LNCaP clone FGC (cell line): ENCODE results near the gene AXIN1.
A peak's percentile ranks its signal among the peaks of the same experiment; 100 is the strongest.

ENCODE experiments used
- DNase-seq: peaks from one replicate; pipeline ENCODE4 v3.0.0-alpha.2; 2011; ENCODE audit warnings: low read depth
- H3K4me3 ChIP-seq: 2 replicates; pipeline ENCODE4 v1.5.1; 2011; ENCODE audit warnings: mild to moderate bottlenecking, low read depth, low read length, control low read depth
- TF ChIP-seq, protein P1 (sequence below): IDR thresholded peaks from 2 replicates; pipeline ENCODE4 v1.5.1; 2012; ENCODE audit warnings: mild to moderate bottlenecking; ENCODE audit not compliant: control insufficient read depth, insufficient read depth; ENCODE audit errors: extremely low read depth

AXIN1 gene

DNA sequence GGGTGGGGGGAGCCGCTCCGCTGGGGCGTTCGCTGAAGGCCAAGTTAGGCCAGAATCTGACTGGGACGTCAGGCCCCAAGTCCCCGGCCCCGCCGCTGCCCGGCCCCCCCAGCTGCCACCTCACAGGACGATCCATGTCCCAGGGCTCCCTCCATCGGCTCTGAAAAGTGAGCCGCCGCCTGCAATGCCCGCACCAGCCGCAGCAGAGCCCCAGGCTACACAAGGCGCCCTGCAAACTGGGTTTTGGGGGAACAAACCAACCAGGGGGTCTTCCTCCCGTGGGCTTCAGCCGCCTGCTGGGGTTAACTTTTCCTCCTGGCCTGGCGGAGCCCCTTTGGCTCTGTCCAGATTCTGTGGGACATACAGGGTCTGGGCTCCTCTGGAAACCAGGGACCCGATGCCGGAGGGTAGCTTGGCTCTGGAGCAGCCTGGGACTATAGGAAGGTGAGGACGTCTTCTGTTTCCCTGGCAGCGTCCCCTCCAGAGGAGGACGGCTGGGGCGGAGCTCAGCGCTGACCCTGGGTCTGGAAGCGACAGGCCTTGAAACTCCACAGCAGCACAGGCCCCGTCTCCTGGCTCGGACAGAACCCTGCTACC lies 45.3 kb upstream of the AXIN1 start:
- no peak for DNase-seq
- TF ChIP-seq, protein P1, sequence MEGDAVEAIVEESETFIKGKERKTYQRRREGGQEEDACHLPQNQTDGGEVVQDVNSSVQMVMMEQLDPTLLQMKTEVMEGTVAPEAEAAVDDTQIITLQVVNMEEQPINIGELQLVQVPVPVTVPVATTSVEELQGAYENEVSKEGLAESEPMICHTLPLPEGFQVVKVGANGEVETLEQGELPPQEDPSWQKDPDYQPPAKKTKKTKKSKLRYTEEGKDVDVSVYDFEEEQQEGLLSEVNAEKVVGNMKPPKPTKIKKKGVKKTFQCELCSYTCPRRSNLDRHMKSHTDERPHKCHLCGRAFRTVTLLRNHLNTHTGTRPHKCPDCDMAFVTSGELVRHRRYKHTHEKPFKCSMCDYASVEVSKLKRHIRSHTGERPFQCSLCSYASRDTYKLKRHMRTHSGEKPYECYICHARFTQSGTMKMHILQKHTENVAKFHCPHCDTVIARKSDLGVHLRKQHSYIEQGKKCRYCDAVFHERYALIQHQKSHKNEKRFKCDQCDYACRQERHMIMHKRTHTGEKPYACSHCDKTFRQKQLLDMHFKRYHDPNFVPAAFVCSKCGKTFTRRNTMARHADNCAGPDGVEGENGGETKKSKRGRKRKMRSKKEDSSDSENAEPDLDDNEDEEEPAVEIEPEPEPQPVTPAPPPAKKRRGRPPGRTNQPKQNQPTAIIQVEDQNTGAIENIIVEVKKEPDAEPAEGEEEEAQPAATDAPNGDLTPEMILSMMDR, result no peak
- no peak overlapping the region for H3K4me3 ChIP-seq

GRCh38 chr16:397135-397661 lies 44.7 kb upstream of the AXIN1 start, which contains the start of gene NME4:
Gene NME4, plus strand, starts transcription at chr16:397199. Its CDS starts 24 bp downstream, at chr16:397223.
- no peak for DNase-seq
- TF ChIP-seq, protein P1, result no peak

GRCh38 chr16:396605-397004 lies 44.1 kb upstream of the AXIN1 start:
- DNase-seq, result no peak
- H3K4me3 ChIP-seq, result no peak overlapping the region
- TF ChIP-seq, protein P1, result no peak

More at GRCh38 chr16:397135-397661, 44.7 kb upstream of the AXIN1 start, which contains the start of gene NME4:
- H3K4me3 ChIP-seq, result no peak within 1 kb of the TSS

- TF ChIP-seq, protein P1, result no peak
- no peak overlapping the region for H3K4me3 ChIP-seq
- DNase-seq, result no peak
These were observed 43.7 kb upstream of the AXIN1 start for GRCh38 chr16:396199-396598.

DNA sequence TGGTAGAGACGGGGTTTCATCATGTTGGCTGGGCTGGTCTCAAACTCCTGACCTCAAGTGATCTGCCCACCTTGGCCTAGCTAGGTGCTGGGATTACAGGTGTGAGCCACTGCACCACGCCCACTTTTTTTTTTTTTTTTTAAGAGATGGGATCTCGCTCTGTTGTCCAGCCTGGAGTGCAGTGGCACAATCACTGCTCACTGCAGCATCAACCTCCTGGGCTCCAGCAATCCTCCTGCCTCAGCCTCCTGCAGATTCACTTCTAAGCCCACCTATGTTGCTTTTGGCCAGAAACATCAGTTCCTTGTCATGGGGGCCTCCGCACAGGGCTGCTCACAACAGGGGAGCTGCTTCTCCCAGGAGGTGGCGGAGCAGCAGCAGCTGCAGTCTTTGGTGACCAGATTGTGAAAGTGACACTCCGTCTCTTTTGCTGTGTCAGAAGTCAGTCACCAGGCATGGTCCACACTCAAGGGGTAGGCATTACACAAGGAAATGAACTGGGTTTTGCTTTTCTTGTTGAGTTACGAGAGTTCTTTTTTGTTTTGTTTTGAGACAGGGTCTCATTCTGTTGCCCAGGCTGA lies 40.0 kb upstream of the AXIN1 start:
- no peak overlapping the region for H3K4me3 ChIP-seq
- DNase-seq, result no peak

GRCh38 chr16:391885-392335 lies 39.4 kb upstream of the AXIN1 start:
- TF ChIP-seq, protein P1, result peak; percentile 40; the same call in 1 of the 2 replicates
- DNase-seq, result no peak
- no peak overlapping the region for H3K4me3 ChIP-seq

More for the DNA sequence above, 40.0 kb upstream of the AXIN1 start:
- TF ChIP-seq, protein P1, result no peak
